GM18502 (cell line): ENCODE measurements around the gene ARHGEF17.

ENCODE experiments used
- ATAC-seq: cut with Tn5 transposase; IDR thresholded peaks from one replicate; pipeline ENCODE4 v1.9.1; 2021; ENCODE audit warnings: mild to moderate bottlenecking; ENCODE audit not compliant: unreplicated experiment, poor library complexity

The ARHGEF17 gene

GRCh38 chr11:73310661-73311393 is 2.8 kb downstream of the ARHGEF17 start:
- no peak for ATAC-seq

- ATAC-seq, result no peak
These were observed 3.4 kb downstream of the ARHGEF17 start for GRCh38 chr11:73311394-73311869.

GRCh38 chr11:73312036-73312435 is 4.0 kb downstream of the ARHGEF17 start:
- ATAC-seq, result no peak

- ATAC-seq, result no peak
These were observed 4.8 kb downstream of the ARHGEF17 start for GRCh38 chr11:73312851-73313327.

- ATAC-seq, result no peak
These were observed 5.6 kb downstream of the ARHGEF17 start for GRCh38 chr11:73313652-73314051.

GRCh38 chr11:73314117-73314961 is 6.3 kb downstream of the ARHGEF17 start:
- no peak for ATAC-seq

- no peak for ATAC-seq
These were observed 7.4 kb downstream of the ARHGEF17 start for GRCh38 chr11:73315293-73316020.

GRCh38 chr11:73316422-73316821 is 8.3 kb downstream of the ARHGEF17 start:
- ATAC-seq, result no peak

GRCh38 chr11:73317373-73317772 is 9.3 kb downstream of the ARHGEF17 start:
- no peak for ATAC-seq

- no peak for ATAC-seq
These were observed 9.7 kb downstream of the ARHGEF17 start for GRCh38 chr11:73317803-73318202.

- no peak for ATAC-seq
These were observed 10.5 kb downstream of the ARHGEF17 start for GRCh38 chr11:73318501-73319011.

- no peak for ATAC-seq
These were observed 12.9 kb downstream of the ARHGEF17 start for GRCh38 chr11:73320763-73321603.

- no peak for ATAC-seq
These were observed 13.7 kb downstream of the ARHGEF17 start for GRCh38 chr11:73321604-73322381.

- no peak for ATAC-seq
These were observed 14.6 kb downstream of the ARHGEF17 start for GRCh38 chr11:73322382-73323306.

GRCh38 chr11:73323464-73323863 is 15.4 kb downstream of the ARHGEF17 start:
- ATAC-seq, result no peak

- no peak for ATAC-seq
These were observed 16.0 kb downstream of the ARHGEF17 start for GRCh38 chr11:73324116-73324515.

GRCh38 chr11:73324665-73325035 is 16.6 kb downstream of the ARHGEF17 start:
- peak; percentile 8 for ATAC-seq
